NCI-H2227 treated with DMSO at 0.1 percent for 48 hours (cell line): Measurements from ENCODE around the gene BIRC6.
"Not testable (repeated sequence)": the region's sequence is repeated elsewhere in the genome, so short reads cannot be mapped to it uniquely, and the experiment has no call there.

Source experiments
- DNase-seq: peaks from one replicate; lab custom pipeline; 2025; lab: John Stamatoyannopoulos, UW

BIRC6 gene

DNA sequence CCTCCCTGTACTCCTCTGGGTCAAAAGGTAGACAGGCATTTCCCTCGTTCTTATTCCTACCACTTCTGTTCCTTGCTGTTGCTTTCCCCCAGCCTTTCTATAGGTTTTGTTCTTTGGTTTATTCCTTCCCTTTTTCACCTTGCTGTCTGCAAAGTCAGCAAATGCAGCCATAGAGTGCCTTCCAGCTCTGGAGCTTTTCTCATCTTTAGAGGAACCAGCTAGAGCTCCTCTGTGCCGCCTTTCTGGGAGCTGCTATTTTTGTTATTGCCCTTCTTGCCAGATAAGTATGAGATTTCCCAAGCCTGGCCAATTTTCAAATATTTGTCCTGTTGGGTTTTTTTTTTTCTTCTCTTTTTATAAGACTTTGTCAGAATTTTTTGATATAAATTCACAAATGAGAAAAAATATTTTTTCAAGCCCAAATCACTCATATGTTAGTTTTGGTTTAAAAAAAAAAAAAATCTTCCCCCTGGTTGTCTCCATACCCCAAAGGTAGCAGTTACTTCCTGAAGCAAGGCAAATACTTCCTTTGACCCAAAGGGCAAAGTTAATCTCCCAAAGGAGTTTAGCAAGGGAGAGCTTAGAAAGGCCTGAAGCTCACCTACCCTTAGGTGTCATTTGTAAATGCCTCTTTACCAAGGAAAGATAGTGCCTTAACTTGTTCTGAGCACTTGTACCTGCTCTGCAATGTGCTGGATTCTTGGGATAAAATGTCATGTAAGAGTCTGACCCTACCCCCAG, 265.9 kb downstream of the BIRC6 start:
- no peak for DNase-seq

DNA sequence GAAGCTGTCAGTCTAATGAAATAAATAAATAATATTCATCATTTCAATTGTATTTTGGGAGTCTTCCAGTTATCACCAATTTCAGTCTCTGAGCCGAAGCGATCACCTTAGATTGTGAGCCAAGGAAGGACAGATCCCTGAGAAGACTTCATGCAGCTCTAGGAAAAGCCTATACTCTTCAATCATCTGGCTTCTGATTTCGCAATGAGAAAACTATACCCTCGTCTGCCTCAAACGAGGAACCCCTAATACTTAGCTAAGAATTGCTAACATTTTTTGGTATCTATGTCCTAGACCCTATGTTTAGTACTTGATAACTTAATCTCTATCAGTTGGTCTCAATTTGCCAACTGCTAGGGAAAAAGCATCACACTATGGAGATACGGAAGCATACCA, 266.5 kb downstream of the BIRC6 start:
- DNase-seq, result no peak

GRCh38 chr2:32624812-32625211, 268.0 kb downstream of the BIRC6 start:
- DNase-seq, result no peak

DNA sequence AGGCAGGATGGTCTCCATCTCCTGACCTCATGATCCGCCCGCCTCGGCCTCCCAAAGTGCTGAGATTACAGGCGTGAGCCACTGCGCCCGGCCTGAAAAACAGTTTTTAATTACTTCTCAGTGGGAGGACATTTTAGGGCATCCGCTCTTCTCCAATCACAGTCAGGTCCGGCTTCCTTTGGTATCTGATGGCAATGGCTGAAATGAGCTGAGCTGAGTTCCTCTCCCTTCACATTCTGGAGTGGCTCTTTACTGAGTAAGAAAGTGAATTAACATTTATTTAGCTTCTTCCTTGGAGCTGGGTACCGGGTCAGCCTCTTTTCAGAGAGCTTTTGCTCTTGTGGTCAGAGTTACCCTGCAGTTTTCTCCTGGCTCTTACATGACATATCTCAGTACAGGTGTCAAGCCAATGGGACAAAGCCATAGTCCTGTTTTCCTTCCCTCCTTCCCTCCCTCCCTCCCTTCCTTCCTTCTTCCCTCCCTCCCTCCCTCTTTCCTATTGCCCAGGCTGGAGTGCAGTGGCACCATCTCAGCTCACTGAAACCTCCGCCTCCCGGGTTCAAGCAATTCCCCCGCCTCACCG, 269.9 kb downstream of the BIRC6 start:
- peak; percentile 18 for DNase-seq

DNA sequence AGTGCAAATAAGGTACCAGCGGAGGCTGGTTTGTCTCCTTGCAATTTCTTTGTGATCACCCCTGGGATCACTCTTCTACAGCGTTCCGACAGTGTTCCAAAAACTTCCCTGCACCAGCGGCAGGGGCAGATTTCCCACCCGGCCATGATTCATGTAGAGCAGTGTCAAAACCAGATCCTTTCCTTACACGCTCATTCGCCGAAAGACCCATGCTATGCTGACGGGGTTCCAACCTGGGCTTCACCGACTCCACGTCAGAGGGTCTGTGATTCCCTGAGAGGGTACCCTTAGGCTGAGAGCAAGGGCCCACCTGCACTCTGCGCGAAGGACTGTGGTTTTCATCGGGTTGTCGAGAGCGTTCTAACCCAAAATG, 270.6 kb downstream of the BIRC6 start:
- DNase-seq, result peak; percentile 87

DNA sequence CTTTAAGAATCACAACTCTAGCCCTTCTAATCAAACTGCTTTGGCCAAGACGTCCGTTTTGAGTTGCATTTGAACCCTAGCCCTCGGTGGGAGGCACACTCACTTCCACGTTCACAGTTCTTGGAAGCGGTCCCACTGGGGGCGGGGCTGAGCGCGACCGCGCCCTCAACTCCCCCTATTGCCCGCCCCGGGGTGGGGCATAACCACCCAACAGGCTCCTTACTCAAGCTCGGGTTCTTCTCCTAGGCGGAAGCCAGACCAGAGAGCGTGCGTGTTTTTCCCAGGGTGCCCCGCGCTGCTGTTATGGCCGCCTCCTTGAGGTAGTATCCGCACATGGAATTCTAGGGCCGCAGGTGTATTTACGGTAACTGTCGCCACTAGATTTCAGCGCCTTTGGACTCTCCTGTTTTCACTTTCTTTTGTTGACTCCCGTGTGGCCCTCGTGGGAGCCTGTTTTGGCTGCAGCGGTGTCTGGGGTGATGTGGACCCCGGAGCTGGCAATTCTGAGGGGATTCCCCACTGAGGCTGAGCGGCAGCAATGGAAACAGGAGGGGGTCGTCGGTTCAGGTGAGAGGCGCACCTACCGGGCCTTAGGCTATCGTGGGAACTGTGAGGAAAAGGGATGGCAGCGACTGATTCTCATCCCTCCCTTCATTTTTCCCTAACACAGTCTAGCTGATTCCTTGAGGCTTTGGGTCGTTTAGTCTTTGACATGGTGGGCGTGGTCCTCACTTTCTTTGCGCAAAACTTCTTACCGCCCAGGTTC, 271.2 kb downstream of the BIRC6 start, which contains the start of gene TTC27:
Gene TTC27 (plus strand): TSS at position 237 of the 766 bp plus-strand sequence. CDS start 243 bp downstream, at position 480.
- DNase-seq, result peak; percentile 94

GRCh38 chr2:32632089-32632488, 275.3 kb downstream of the BIRC6 start:
- DNase-seq, result no peak

GRCh38 chr2:32633040-32633439, 276.2 kb downstream of the BIRC6 start:
- no peak for DNase-seq

- not testable (repeated sequence) for DNase-seq
These were observed 281.7 kb downstream of the BIRC6 start for GRCh38 chr2:32638548-32638947.

DNA sequence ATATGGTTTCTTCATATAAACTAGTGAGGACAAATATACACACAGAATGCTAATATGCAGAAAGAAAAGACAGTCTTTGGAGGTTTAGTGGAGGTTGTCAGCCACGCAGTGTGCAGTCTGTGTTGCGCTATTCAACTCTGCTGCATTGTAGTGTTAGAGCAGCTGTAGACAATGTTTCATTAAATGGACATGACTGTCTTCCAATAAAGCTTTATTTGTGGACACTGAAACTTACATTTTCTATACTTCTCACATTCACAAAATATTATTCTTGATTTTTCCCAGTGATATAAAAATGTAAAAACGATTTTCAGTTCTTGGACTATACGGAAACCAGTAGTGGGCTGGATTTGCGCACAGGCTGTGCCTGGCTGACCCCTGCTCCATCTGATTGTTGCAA, 284.4 kb downstream of the BIRC6 start:
- DNase-seq, result no peak

GRCh38 chr2:32647180-32647651, 290.4 kb downstream of the BIRC6 start:
- DNase-seq, result no peak

GRCh38 chr2:32652555-32653209, 295.9 kb downstream of the BIRC6 start:
- no peak for DNase-seq

DNA sequence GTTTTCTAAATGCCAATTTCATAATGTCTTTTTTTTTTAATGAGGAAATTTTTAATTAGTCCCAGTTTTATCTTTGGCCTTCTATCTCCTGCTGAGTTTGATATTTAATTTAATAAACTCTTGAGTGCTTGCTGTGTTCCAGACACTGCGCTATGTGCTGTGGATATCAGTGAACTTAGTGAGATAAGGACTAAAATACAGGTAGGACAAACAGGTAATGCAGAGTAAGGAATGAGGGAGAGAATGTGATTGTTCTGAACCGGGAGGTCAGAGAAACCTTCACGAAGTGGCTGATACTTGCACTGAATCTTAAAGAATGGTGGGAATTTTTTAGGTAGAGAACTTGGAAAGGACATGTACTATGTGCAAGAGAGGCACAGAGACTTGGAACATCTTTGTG, 299.2 kb downstream of the BIRC6 start:
- DNase-seq, result no peak

DNA sequence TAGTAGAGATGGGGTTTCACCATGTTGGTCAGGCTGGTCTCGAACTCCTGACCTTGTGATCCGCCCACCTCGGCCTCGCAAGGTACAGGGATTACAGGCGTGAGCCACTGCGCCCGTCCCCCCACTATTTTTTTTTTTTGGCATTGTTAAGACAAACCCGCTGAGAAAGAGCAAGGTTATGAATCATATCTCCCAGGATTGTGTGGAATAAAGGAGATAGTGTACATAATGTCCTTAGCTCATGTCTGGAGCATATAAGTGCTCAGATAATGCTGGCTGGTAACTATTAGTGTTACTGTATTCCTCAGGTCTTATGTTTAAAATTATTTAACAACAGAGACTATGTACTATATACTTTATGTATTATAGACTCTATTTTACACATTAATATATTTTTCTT, 307.0 kb downstream of the BIRC6 start:
- no peak for DNase-seq

GRCh38 chr2:32666704-32667103, 309.9 kb downstream of the BIRC6 start:
- DNase-seq, result no peak

- DNase-seq, result no peak
These were observed 311.4 kb downstream of the BIRC6 start for GRCh38 chr2:32668254-32668653.
